Thoracic aorta (tissue), 2 donors: Measurements from ENCODE around the gene SLC35D3. TPM values are rescaled to one million over a fixed set of nuclear protein-coding genes. Genes with fewer than 3 reads are reported as not detected.
"Not testable (repeated sequence)": the region's sequence is repeated elsewhere in the genome, so short reads cannot be mapped to it uniquely, and the experiment has no call there.

Experiments used
- ATAC-seq: fragments of 150-250 bp; one replicate; pipeline ENCODE4 v1.8.0; 2017; ENCODE audit warnings: low read depth; ENCODE audit not compliant: insufficient number of reproducible peaks, low FRiP score
- DNase-seq: peaks from one replicate; pipeline ENCODE4 v3.0.0-alpha.2; 2020; ENCODE audit warnings: low spot score
- H3K27ac ChIP-seq, 2 donors: fragments of 200-600 bp; sonication (generic); 1 replicate in 1 of 2; 2 replicates in 1 of 2; pipeline ENCODE4 v1.5.1; 2016; ENCODE audit warnings: mild to moderate bottlenecking in 2 of 2, moderate library complexity in 2 of 2
- H3K27me3 ChIP-seq: fragments of 200-600 bp; sonication (generic); replicated peaks from 2 replicates; pipeline ENCODE4 v1.6.0; 2016; ENCODE audit warnings: mild to moderate bottlenecking; ENCODE audit not compliant: insufficient read depth
- H3K36me3 ChIP-seq: fragments of 200-600 bp; sonication (generic); one replicate; pipeline ENCODE4 v1.5.1; 2016
- H3K4me1 ChIP-seq, 2 donors: fragments of 200-600 bp; sonication (generic); 1 replicate in 1 of 2; 2 replicates in 1 of 2; pipeline versions ENCODE4 v1.5.1 to v1.6.0; 2016; ENCODE audit warnings: low read depth in 2 of 2, mild to moderate bottlenecking in 1 of 2; ENCODE audit not compliant: control insufficient read depth in 1 of 2
- H3K4me3 ChIP-seq: fragments of 200-600 bp; sonication (generic); 2 replicates; pipeline ENCODE4 v1.5.1; 2016; ENCODE audit warnings: mild to moderate bottlenecking
- H3K9me3 ChIP-seq: fragments of 200-600 bp; sonication (generic); 2 replicates; pipeline ENCODE4 v1.5.1; 2016
- total RNA-seq, 2 donors: library from RNA; depleted of rRNA; stranded (reverse); fragments of >200 nt; gene quantifications; one replicate each; pipeline versions ENCODE4 v1.1.0 to v1.2.3, GENCODE V29; 2016
- TF ChIP-seq, protein P1 (sequence below): fragments of 200-600 bp; sonication (generic); IDR thresholded peaks from one replicate; pipeline ENCODE4 v1.5.1; 2019; ENCODE audit warnings: antibody characterized with exemption

SLC35D3 gene
- total RNA-seq, 2 donors from 2014 or later, result not detected

GRCh38 chr6:136895901-136896300, 26.2 kb upstream of the SLC35D3 start:
- H3K9me3 ChIP-seq, result no peaks in the 10 kb centered on the region
- H3K4me1 ChIP-seq, result no peaks in the 10 kb centered on the region
- DNase-seq, result no peak
- TF ChIP-seq, protein P1, sequence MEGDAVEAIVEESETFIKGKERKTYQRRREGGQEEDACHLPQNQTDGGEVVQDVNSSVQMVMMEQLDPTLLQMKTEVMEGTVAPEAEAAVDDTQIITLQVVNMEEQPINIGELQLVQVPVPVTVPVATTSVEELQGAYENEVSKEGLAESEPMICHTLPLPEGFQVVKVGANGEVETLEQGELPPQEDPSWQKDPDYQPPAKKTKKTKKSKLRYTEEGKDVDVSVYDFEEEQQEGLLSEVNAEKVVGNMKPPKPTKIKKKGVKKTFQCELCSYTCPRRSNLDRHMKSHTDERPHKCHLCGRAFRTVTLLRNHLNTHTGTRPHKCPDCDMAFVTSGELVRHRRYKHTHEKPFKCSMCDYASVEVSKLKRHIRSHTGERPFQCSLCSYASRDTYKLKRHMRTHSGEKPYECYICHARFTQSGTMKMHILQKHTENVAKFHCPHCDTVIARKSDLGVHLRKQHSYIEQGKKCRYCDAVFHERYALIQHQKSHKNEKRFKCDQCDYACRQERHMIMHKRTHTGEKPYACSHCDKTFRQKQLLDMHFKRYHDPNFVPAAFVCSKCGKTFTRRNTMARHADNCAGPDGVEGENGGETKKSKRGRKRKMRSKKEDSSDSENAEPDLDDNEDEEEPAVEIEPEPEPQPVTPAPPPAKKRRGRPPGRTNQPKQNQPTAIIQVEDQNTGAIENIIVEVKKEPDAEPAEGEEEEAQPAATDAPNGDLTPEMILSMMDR, result no peak
- no peak overlapping the region for H3K27ac ChIP-seq
- H3K36me3 ChIP-seq, result no peaks in the 10 kb centered on the region
- H3K4me3 ChIP-seq, result no peak overlapping the region
- no peaks in the 10 kb centered on the region for H3K27me3 ChIP-seq
- no peak for ATAC-seq

DNA sequence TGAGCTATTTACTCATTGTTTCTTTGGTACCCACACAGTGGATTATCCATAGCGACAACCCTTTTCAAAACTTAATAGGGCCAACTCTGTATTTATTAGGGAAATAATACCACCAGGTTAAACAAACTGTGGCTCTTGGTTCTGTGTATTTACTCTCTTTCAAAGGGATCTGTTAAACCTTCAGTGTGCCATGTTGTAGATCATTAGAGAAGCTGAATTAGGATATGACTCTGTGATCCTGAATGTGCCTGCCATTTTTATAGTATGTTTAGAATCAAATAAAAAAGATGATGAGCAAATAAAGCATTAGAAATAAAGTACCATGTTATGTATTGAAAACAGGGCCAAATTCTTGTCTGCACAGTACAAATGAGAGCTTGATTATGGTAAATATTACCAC, 25.0 kb upstream of the SLC35D3 start:
- TF ChIP-seq, protein P1, result no peak
- ATAC-seq (no peak), DNase-seq (no peak)
- H3K27me3 ChIP-seq, result no peaks in the 10 kb centered on the region
- H3K27ac ChIP-seq, result no peak overlapping the region
- H3K36me3 ChIP-seq, result no peaks in the 10 kb centered on the region
- H3K9me3 ChIP-seq, result no peaks in the 10 kb centered on the region
- H3K4me1 ChIP-seq, result no peaks in the 10 kb centered on the region
- H3K4me3 ChIP-seq, result no peak overlapping the region

GRCh38 chr6:136901212-136901784, 20.8 kb upstream of the SLC35D3 start:
- H3K4me1 ChIP-seq, result no peaks in the 10 kb centered on the region
- no peaks in the 10 kb centered on the region for H3K36me3 ChIP-seq
- no peak for ATAC-seq
- H3K27ac ChIP-seq, result no peak overlapping the region
- TF ChIP-seq, protein P1, result no peak
- no peaks in the 10 kb centered on the region for H3K9me3 ChIP-seq
- H3K27me3 ChIP-seq, result no peaks in the 10 kb centered on the region
- no peak overlapping the region for H3K4me3 ChIP-seq
- no peak for DNase-seq

GRCh38 chr6:136904477-136904876, 17.6 kb upstream of the SLC35D3 start:
- not testable (repeated sequence) for H3K4me3 ChIP-seq, H3K4me1 ChIP-seq, ATAC-seq, H3K27me3 ChIP-seq, DNase-seq, H3K36me3 ChIP-seq, H3K27ac ChIP-seq, H3K9me3 ChIP-seq

- no peak overlapping the region for H3K27ac ChIP-seq
- H3K27me3 ChIP-seq, result peaks cover 1% of the 10 kb centered on the region
- H3K4me3 ChIP-seq, result no peak overlapping the region
- H3K36me3 ChIP-seq, result no peaks in the 10 kb centered on the region
- H3K9me3 ChIP-seq, result no peaks in the 10 kb centered on the region
- TF ChIP-seq, protein P1, result no peak
- no peaks in the 10 kb centered on the region for H3K4me1 ChIP-seq
- DNase-seq (no peak), ATAC-seq (no peak)
These were observed 7.2 kb upstream of the SLC35D3 start for GRCh38 chr6:136914947-136915346.

- peaks cover 13% of the 10 kb centered on the region for H3K27me3 ChIP-seq
- no peak for ATAC-seq
- TF ChIP-seq, protein P1, result no peak
These were observed 3.4 kb upstream of the SLC35D3 start for GRCh38 chr6:136918706-136919105.

More at GRCh38 chr6:136918706-136919105, 3.4 kb upstream of the SLC35D3 start:
- Histone ChIP-seq H3K9me3 (no peaks in the 10 kb centered on the region), H3K4me3 (no peak overlapping the region), H3K4me1 (peaks cover 28 to 35% of the 10 kb centered on the region in 2 donors), H3K36me3 (no peaks in the 10 kb centered on the region), H3K27ac (no peak overlapping the region)
- DNase-seq, result no peak
